HCT116 (cell line): ENCODE results near the gene MCCD1. TPM values are rescaled to one million over a fixed set of nuclear protein-coding genes. Genes with fewer than 3 reads are reported as not detected.

ENCODE experiments used
- ATAC-seq: fragments of 200-7000 bp; cut with Tn5 transposase; 2 replicates; pipeline ENCODE4 v1.9.1; 2020; ENCODE audit warnings: mild to moderate bottlenecking, moderate library complexity
- BruUV-seq: library from RNA; stranded (reverse); fragments of 400-500 nt; replicated peaks from 2 replicates; lab custom pipeline; 2021; lab: Mats Ljungman, UMichigan
- CTCF ChIA-PET: fragments of 300-600 bp; sonication (Branson Sonifier 250); formaldehyde crosslinking; loops from one replicate; lab custom pipeline; 2021; ENCODE audit warnings: antibody characterized with exemption; lab: Charles Lee
- POLR2A ChIA-PET: fragments of 300-600, 350-600 bp; sonication (Branson Sonifier 250); formaldehyde crosslinking; loops from one replicate; lab custom pipeline; 2021; ENCODE audit warnings: antibody characterized with exemption; lab: Charles Lee
- RAD21 ChIA-PET, 2 experiments: fragments of 300-600 bp; sonication (Branson Sonifier 250); formaldehyde crosslinking; loops; one replicate each; lab custom pipeline; 2023; ENCODE audit warnings: low total read pairs in 2 of 2; ENCODE audit not compliant: uncharacterized antibody in 2 of 2, unreplicated experiment in 2 of 2, low non-redundant PET in 1 of 2; lab: Charles Lee
- DNase-seq: peaks from one replicate; pipeline ENCODE4 v3.0.0-alpha.2; 2010; ENCODE audit warnings: low read depth, low spot score
- H2AFZ ChIP-seq: fragments of 200-600 bp; shearing (Covaris generic), sonication (generic); 2 replicates; pipeline ENCODE4 v1.6.1; 2017; ENCODE audit warnings: low read depth, mixed run types, mixed read lengths, antibody characterized with exemption, low read length; ENCODE audit not compliant: poor library complexity, severe bottlenecking
- H3K27ac ChIP-seq: 2 replicates; pipeline ENCODE4 v1.5.1; 2012; ENCODE audit warnings: low read depth, low read length
- H3K27me3 ChIP-seq: fragments of 200-600 bp; sonication (generic); 2 replicates; pipeline ENCODE4 v1.6.1; 2016; ENCODE audit warnings: mixed run types, low read length, mixed read lengths; ENCODE audit not compliant: insufficient read depth
- H3K36me3 ChIP-seq, 2 experiments: fragments of 200-500 bp in 1 of 2; fragments of 200-600 bp in 1 of 2; sonication (Bioruptor generic) in 1 of 2; sonication (generic) in 1 of 2; 2 replicates each; pipeline versions ENCODE4 v1.5.1 to v1.6.1; 2014 to 2016; ENCODE audit warnings: low read length in 2 of 2, inconsistent platforms in 1 of 2, mixed read lengths in 1 of 2, mixed run types in 1 of 2; ENCODE audit not compliant: insufficient read depth in 2 of 2, control insufficient read depth in 1 of 2
- H3K4me1 ChIP-seq, 2 experiments: fragments of 200-600 bp in 1 of 2; sonication (generic) in 1 of 2; 2 replicates each; pipeline versions ENCODE4 v1.5.1 to v1.6.1; 2012 to 2017; ENCODE audit warnings: low read length in 2 of 2, inconsistent platforms in 1 of 2, mild to moderate bottlenecking in 1 of 2, mixed read lengths in 1 of 2, mixed run types in 1 of 2, moderate library complexity in 1 of 2; ENCODE audit not compliant: insufficient read depth in 2 of 2, control insufficient read depth in 1 of 2
- H3K4me2 ChIP-seq: fragments of 200-600 bp; sonication (generic); 2 replicates; pipeline ENCODE4 v1.6.1; 2017; ENCODE audit warnings: mixed run types, low read length, mixed read lengths
- H3K4me3 ChIP-seq, 2 experiments: fragments of 200-600 bp in 1 of 2; sonication (generic) in 1 of 2; replicated peaks in 1 of 2; 2 replicates each; pipeline ENCODE4 v1.5.1; 2011 to 2016; ENCODE audit warnings: low read length in 2 of 2, control low read depth in 1 of 2, low read depth in 1 of 2, mild to moderate bottlenecking in 1 of 2, mixed read lengths in 1 of 2, mixed run types in 1 of 2
- H3K79me2 ChIP-seq: fragments of 200-600 bp; sonication (generic); 2 replicates; pipeline ENCODE4 v1.6.1; 2017; ENCODE audit warnings: mild to moderate bottlenecking, mixed run types, low read length, moderate library complexity, mixed read lengths; ENCODE audit not compliant: insufficient read depth
- H3K9ac ChIP-seq: fragments of 200-600 bp; sonication (generic); 2 replicates; pipeline ENCODE4 v1.6.1; 2016; ENCODE audit warnings: low read length, mixed read lengths
- H3K9me2 ChIP-seq: fragments of 200-600 bp; sonication (generic), shearing (Covaris generic); 2 replicates; pipeline ENCODE4 v1.6.1; 2017; ENCODE audit warnings: mixed run types, mild to moderate bottlenecking, moderate library complexity; ENCODE audit not compliant: insufficient read depth
- H3K9me3 ChIP-seq, 2 experiments: fragments of 200-500 bp in 1 of 2; fragments of 200-600 bp in 1 of 2; sonication (Bioruptor generic) in 1 of 2; sonication (generic) in 1 of 2; 2 replicates each; pipeline ENCODE4 v1.6.1; 2014 to 2017; ENCODE audit warnings: low read length in 2 of 2, mixed read lengths in 2 of 2, inconsistent platforms in 1 of 2, low read depth in 1 of 2, mild to moderate bottlenecking in 1 of 2, mixed run types in 1 of 2, moderate library complexity in 1 of 2; ENCODE audit not compliant: control insufficient read depth in 1 of 2, insufficient read depth in 1 of 2
- H4K20me1 ChIP-seq: fragments of 200-600 bp; sonication (generic), shearing (Covaris generic); 2 replicates; pipeline ENCODE4 v1.6.1; 2017; ENCODE audit warnings: mixed run types, mild to moderate bottlenecking, moderate library complexity; ENCODE audit not compliant: insufficient read depth
- ATF3 ChIP-seq: IDR thresholded peaks from 2 replicates; pipeline ENCODE4 v1.6.1; 2012
- CTCF ChIP-seq, 3 experiments: fragments of 200-600 bp in 1 of 3; sonication (generic) in 1 of 3; IDR thresholded peaks in 2 of 3; conservative IDR thresholded peaks in 1 of 3; 2 replicates each; pipeline ENCODE4 v1.5.1; 2012 to 2017; ENCODE audit warnings: low read depth in 2 of 3, low read length in 2 of 3, antibody characterized with exemption in 1 of 3, borderline replicate concordance in 1 of 3, control low read depth in 1 of 3, mild to moderate bottlenecking in 1 of 3, mixed read lengths in 1 of 3, mixed run types in 1 of 3, moderate library complexity in 1 of 3; ENCODE audit not compliant: insufficient read depth in 1 of 3
- ELF1 ChIP-seq: IDR thresholded peaks from 2 replicates; pipeline ENCODE4 v1.6.1; 2012; ENCODE audit warnings: low read depth, borderline replicate concordance
- EZH2 ChIP-seq: fragments of 200-600 bp; sonication (generic); IDR thresholded peaks from 2 replicates; pipeline ENCODE4 v1.6.1; 2017; ENCODE audit warnings: antibody characterized with exemption, mixed run types
- EZH2phosphoT487 ChIP-seq: fragments of 200-600 bp; IDR thresholded peaks from 2 replicates; pipeline ENCODE4 v1.6.1; 2018; ENCODE audit warnings: antibody characterized with exemption, borderline replicate concordance
- FOSL1 ChIP-seq: IDR thresholded peaks from 2 replicates; pipeline ENCODE4 v1.6.1; 2012; ENCODE audit warnings: low read depth
- JUND ChIP-seq: IDR thresholded peaks from 2 replicates; pipeline ENCODE4 v1.6.1; 2012
- MAX ChIP-seq: IDR thresholded peaks from 2 replicates; pipeline ENCODE4 v1.6.1; 2012
- POLR2A ChIP-seq: IDR thresholded peaks from 2 replicates; pipeline ENCODE4 v1.7.0; 2011; ENCODE audit warnings: borderline replicate concordance; ENCODE audit not compliant: insufficient read depth, insufficient read length; ENCODE audit errors: extremely low read depth
- POLR2AphosphoS5 ChIP-seq: IDR thresholded peaks from 2 replicates; pipeline ENCODE4 v1.6.1; 2011; ENCODE audit warnings: mild to moderate bottlenecking, low read depth, low read length, moderate library complexity
- REST ChIP-seq: IDR thresholded peaks from 2 replicates; pipeline ENCODE4 v1.6.1; 2012; ENCODE audit warnings: low read depth
- SIN3A ChIP-seq: IDR thresholded peaks from 2 replicates; pipeline ENCODE4 v1.6.1; 2012; ENCODE audit warnings: low read depth
- SP1 ChIP-seq: IDR thresholded peaks from 2 replicates; pipeline ENCODE4 v1.6.1; 2012; ENCODE audit warnings: low read depth
- SRF ChIP-seq: IDR thresholded peaks from 2 replicates; pipeline ENCODE4 v1.6.1; 2012; ENCODE audit warnings: low read depth
- TCF7L2 ChIP-seq: IDR thresholded peaks from 2 replicates; pipeline ENCODE4 v1.7.0; 2011; ENCODE audit warnings: borderline replicate concordance, inconsistent platforms; ENCODE audit not compliant: insufficient read depth, insufficient read length; ENCODE audit errors: extremely low read depth
- ZBTB33 ChIP-seq: IDR thresholded peaks from 2 replicates; pipeline ENCODE4 v1.6.1; 2011; ENCODE audit warnings: mild to moderate bottlenecking, low read length, moderate library complexity; ENCODE audit not compliant: insufficient replicate concordance; ENCODE audit errors: extremely low read depth
- ZFX ChIP-seq: fragments of 450-650 bp; IDR thresholded peaks from 2 replicates; pipeline ENCODE4 v1.6.1; 2017
- ZNF274 ChIP-seq: fragments of 200-500 bp; sonication (Bioruptor generic); IDR thresholded peaks from 2 replicates; pipeline ENCODE4 v1.6.1; 2014; ENCODE audit warnings: mild to moderate bottlenecking, low read depth, low read length, inconsistent platforms
- intact Hi-C: fragments of 100-400 bp; cut with micrococcal nuclease; formaldehyde crosslinking; loops from 2 replicates; pipeline ENCODE4 v1.10.0; 2022
- total RNA-seq: library from RNA; stranded (reverse); gene quantifications from one replicate; pipeline ENCODE4 v1.2.1, GENCODE V29; 2021; ENCODE audit not compliant: unreplicated experiment

The MCCD1 gene
- total RNA-seq, 1 experiment from 2014 or later, result not detected

- H3K9me2 ChIP-seq, result no peaks in the 10 kb centered on the region
- ChIA-PET POLR2A (no interaction called here), RAD21 (no interaction called here), CTCF (interaction anchor here (1.9 kb wide), 1 partner anchor 9 kb away, joined by 4 read pairs; no protein-coding TSS in a partner anchor)
- no peak within 1 kb of the TSS for H3K9ac ChIP-seq
- BruUV-seq, result no TSS peak
- no peak within 1 kb of the TSS for H3K4me3 ChIP-seq
- no peak for ATAC-seq
- no peaks in the 10 kb centered on the region for H3K9me3 ChIP-seq
- no peaks in the 10 kb centered on the region for H3K79me2 ChIP-seq
- 0 out of 4 replicates have a peak, but pooled peaks cover 0 to 3% of the 10 kb centered on the region in 2 experiments for H3K4me1 ChIP-seq
- no peaks in the 10 kb centered on the region for H4K20me1 ChIP-seq
- no peaks in the 10 kb centered on the region for H3K36me3 ChIP-seq
- no peak within 1 kb of the TSS for H3K4me2 ChIP-seq
- no peak within 1 kb of the TSS for H2AFZ ChIP-seq
- TF ChIP-seq SP1 (no peak), EZH2phosphoT487 (no peak), FOSL1 (no peak), POLR2A (no peak), POLR2AphosphoS5 (no peak), ZFX (no peak), ATF3 (no peak), REST (no peak), EZH2 (no peak), SIN3A (no peak), ZBTB33 (no peak), TCF7L2 (no peak), CTCF (IDR thresholded peaks at IDR 0.05 in 2 of 3, conservative IDR thresholded peaks at IDR 0.05 in 1 of 3; ENCODE audit: borderline replicate concordance in 1 of 3, insufficient read depth in 1 of 3, low read depth in 2 of 3, low read length in 2 of 3) (no peak), ELF1 (no peak), ZNF274 (no peak), MAX (no peak), SRF (no peak), JUND (no peak)
- DNase-seq, result no peak
- H3K27ac ChIP-seq, result no peak within 1 kb of the TSS
- H3K27me3 ChIP-seq, result no peaks in the 10 kb centered on the region
- intact Hi-C loops, result no loop called here
Measured at GRCh38 chr6:31572041-31572911, 43.5 kb downstream of the MCCD1 start, which contains the start of gene LTA. TSS of gene LTA (plus strand) at chr6:31572289. CDS start at chr6:31572743, 454 bp downstream.
